ENCODE data around the gene MAGEA4.

The MAGEA4 gene

GRCh38 chrX:151896734-151897474, 15.8 kb upstream of the MAGEA4 start:
- no peak overlapping the region for H3K9ac ChIP-seq (ENCODE audit: low read length)
- H4K20me1 ChIP-seq (ENCODE audit: insufficient read depth, low read length) = no peaks in the 10 kb centered on the region
- no peaks in the 10 kb centered on the region for H3K9me3 ChIP-seq (replicated peaks; ENCODE audit: insufficient read depth, low read length)
- no peaks in the 10 kb centered on the region for H3K36me3 ChIP-seq (replicated peaks; ENCODE audit: insufficient read depth, low read length)
- H3K4me1 ChIP-seq (ENCODE audit: low read length) = no peaks in the 10 kb centered on the region
- no peak overlapping the region for H2AFZ ChIP-seq (ENCODE audit: low read length)
- H3K27me3 ChIP-seq (replicated peaks; ENCODE audit: insufficient read depth, low read length) = no peaks in the 10 kb centered on the region
- no peaks in the 10 kb centered on the region for H3K9me2 ChIP-seq (replicated peaks; ENCODE audit: insufficient read depth, low read length)
- no peaks in the 10 kb centered on the region for H3F3A ChIP-seq (ENCODE audit: insufficient read depth, low read length)
- no peak overlapping the region for H3K4me3 ChIP-seq (ENCODE audit: low read length)
- DNase-seq = no peak
- TF ChIP-seq EZH2phosphoT487 (IDR thresholded peaks at IDR 0.05; ENCODE audit: low read length) = no peak
- TF ChIP-seq EZH2 (optimal IDR thresholded peaks at IDR 0.05; ENCODE audit: low read depth, low read length) = no peak
- TF ChIP-seq CTCF (IDR thresholded peaks at IDR 0.05; ENCODE audit: low read length) = no peak
- no peak overlapping the region for H3K27ac ChIP-seq (ENCODE audit: low read length)
- no peak overlapping the region for H3K4me2 ChIP-seq (ENCODE audit: low read depth, low read length)
- no peaks in the 10 kb centered on the region for H3K79me2 ChIP-seq (ENCODE audit: low read length)

GRCh38 chrX:151899622-151900021, 13.1 kb upstream of the MAGEA4 start:
- Histone ChIP-seq H3K4me2 (ENCODE audit: low read depth, low read length) (no peak overlapping the region), H3K79me2 (ENCODE audit: low read length) (no peaks in the 10 kb centered on the region), H3K4me1 (ENCODE audit: low read length) (no peaks in the 10 kb centered on the region), H3K27ac (ENCODE audit: low read length) (no peak overlapping the region), H2AFZ (ENCODE audit: low read length) (no peak overlapping the region), H3F3A (ENCODE audit: insufficient read depth, low read length) (no peaks in the 10 kb centered on the region), H3K4me3 (ENCODE audit: low read length) (no peak overlapping the region), H3K9ac (ENCODE audit: low read length) (no peak overlapping the region), H3K27me3 (replicated peaks; ENCODE audit: insufficient read depth, low read length) (no peaks in the 10 kb centered on the region), H4K20me1 (ENCODE audit: insufficient read depth, low read length) (no peaks in the 10 kb centered on the region), H3K9me3 (replicated peaks; ENCODE audit: insufficient read depth, low read length) (no peaks in the 10 kb centered on the region), H3K9me2 (replicated peaks; ENCODE audit: insufficient read depth, low read length) (no peaks in the 10 kb centered on the region), H3K36me3 (replicated peaks; ENCODE audit: insufficient read depth, low read length) (no peaks in the 10 kb centered on the region)
- no peak for DNase-seq
- TF ChIP-seq EZH2 (optimal IDR thresholded peaks at IDR 0.05; ENCODE audit: low read depth, low read length) (no peak), EZH2phosphoT487 (IDR thresholded peaks at IDR 0.05; ENCODE audit: low read length) (no peak), CTCF (IDR thresholded peaks at IDR 0.05; ENCODE audit: low read length) (no peak)

- H3K27ac ChIP-seq (ENCODE audit: low read length) = no peak overlapping the region
- DNase-seq = no peak
- no peak overlapping the region for H3K4me2 ChIP-seq (ENCODE audit: low read depth, low read length)
- no peaks in the 10 kb centered on the region for H3K9me3 ChIP-seq (replicated peaks; ENCODE audit: insufficient read depth, low read length)
- no peaks in the 10 kb centered on the region for H4K20me1 ChIP-seq (ENCODE audit: insufficient read depth, low read length)
- H3K9ac ChIP-seq (ENCODE audit: low read length) = no peak overlapping the region
- no peaks in the 10 kb centered on the region for H3F3A ChIP-seq (ENCODE audit: insufficient read depth, low read length)
- TF ChIP-seq EZH2phosphoT487 (IDR thresholded peaks at IDR 0.05; ENCODE audit: low read length) = no peak
- TF ChIP-seq CTCF (IDR thresholded peaks at IDR 0.05; ENCODE audit: low read length) = no peak
- no peak for TF ChIP-seq EZH2 (optimal IDR thresholded peaks at IDR 0.05; ENCODE audit: low read depth, low read length)
- H3K27me3 ChIP-seq (replicated peaks; ENCODE audit: insufficient read depth, low read length) = no peaks in the 10 kb centered on the region
- no peak overlapping the region for H3K4me3 ChIP-seq (ENCODE audit: low read length)
- no peaks in the 10 kb centered on the region for H3K79me2 ChIP-seq (ENCODE audit: low read length)
- no peaks in the 10 kb centered on the region for H3K9me2 ChIP-seq (replicated peaks; ENCODE audit: insufficient read depth, low read length)
- H3K4me1 ChIP-seq (ENCODE audit: low read length) = no peaks in the 10 kb centered on the region
- H2AFZ ChIP-seq (ENCODE audit: low read length) = no peak overlapping the region
- no peaks in the 10 kb centered on the region for H3K36me3 ChIP-seq (replicated peaks; ENCODE audit: insufficient read depth, low read length)
Observed at GRCh38 chrX:151901826-151902225, 10.9 kb upstream of the MAGEA4 start.

Measured in MM.1S (cell line).